GM18861 (cell line): Measurements from ENCODE around the gene ANKRD35.
"Not testable (repeated sequence)": the region's sequence is repeated elsewhere in the genome, so short reads cannot be mapped to it uniquely, and the experiment has no call there.

ENCODE experiments used
- ATAC-seq: cut with Tn5 transposase; IDR thresholded peaks from one replicate; pipeline ENCODE4 v1.9.1; 2021; ENCODE audit not compliant: unreplicated experiment

The ANKRD35 gene

GRCh38 chr1:145858901-145859490 is 26.7 kb downstream of the ANKRD35 start, which contains the start of gene PIAS3:
TSS of gene PIAS3 (minus strand) at chr1:145859081. CDS start at chr1:145858990, 91 bp downstream.
- ATAC-seq: peak; percentile 80

- no peak for ATAC-seq
These were observed 27.3 kb downstream of the ANKRD35 start for GRCh38 chr1:145858238-145858900.

GRCh38 chr1:145857170-145857569 is 28.5 kb downstream of the ANKRD35 start:
- ATAC-seq: no peak

- ATAC-seq: no peak
These were observed 30.2 kb downstream of the ANKRD35 start for GRCh38 chr1:145855426-145855948.

- ATAC-seq: no peak
These were observed 36.1 kb downstream of the ANKRD35 start for GRCh38 chr1:145849356-145850160.

- no peak for ATAC-seq
These were observed 37.8 kb downstream of the ANKRD35 start for GRCh38 chr1:145847827-145848226.

GRCh38 chr1:145846201-145846612 is 39.5 kb downstream of the ANKRD35 start:
- ATAC-seq: no peak

- ATAC-seq: peak; percentile 31
These were observed 40.0 kb downstream of the ANKRD35 start, which contains the start of gene NUDT17 for GRCh38 chr1:145845514-145846161. TSS of gene NUDT17 (plus strand) at chr1:145845630. CDS start at chr1:145845641, 11 bp downstream.

GRCh38 chr1:145845144-145845513 is 40.5 kb downstream of the ANKRD35 start:
- ATAC-seq: peak; percentile 68

- ATAC-seq: no peak
These were observed 42.6 kb downstream of the ANKRD35 start for GRCh38 chr1:145843031-145843430.

GRCh38 chr1:145837656-145838055 is 48.0 kb downstream of the ANKRD35 start:
- ATAC-seq: no peak

GRCh38 chr1:145830810-145831209 is 54.9 kb downstream of the ANKRD35 start:
- not testable (repeated sequence) for ATAC-seq

- ATAC-seq: no peak
These were observed 57.2 kb downstream of the ANKRD35 start for GRCh38 chr1:145828367-145829026.

GRCh38 chr1:145827966-145828365 is 57.7 kb downstream of the ANKRD35 start:
- no peak for ATAC-seq

- ATAC-seq: no peak
These were observed 59.6 kb downstream of the ANKRD35 start for GRCh38 chr1:145826030-145826429.

GRCh38 chr1:145824499-145824842 is 61.2 kb downstream of the ANKRD35 start:
- ATAC-seq: no peak

- peak; percentile 78 for ATAC-seq
These were observed 61.8 kb downstream of the ANKRD35 start, which contains the start of the genes POLR3C and RNF115 for GRCh38 chr1:145823565-145824498. TSS of gene POLR3C (plus strand) at chr1:145824200. CDS start at chr1:145825777, 1,577 bp downstream. TSS of gene RNF115 (minus strand) at chr1:145824095. CDS start at chr1:145823873, 222 bp downstream.

- ATAC-seq: not testable (repeated sequence)
These were observed 62.8 kb downstream of the ANKRD35 start for GRCh38 chr1:145822779-145823331.

GRCh38 chr1:145818095-145818494 is 67.6 kb downstream of the ANKRD35 start:
- ATAC-seq: peak; percentile 44
